Activated CD4-positive, CD25-positive, alpha-beta regulatory T cell (primary cell): ENCODE measurements around the gene SLC6A12.
"Not testable (repeated sequence)": the region's sequence is repeated elsewhere in the genome, so short reads cannot be mapped to it uniquely, and the experiment has no call there.

Experiments used
- DNase-seq, 4 experiments: peaks; one replicate each; lab custom pipeline; 2025; lab: John Stamatoyannopoulos, UW

The SLC6A12 gene

DNA sequence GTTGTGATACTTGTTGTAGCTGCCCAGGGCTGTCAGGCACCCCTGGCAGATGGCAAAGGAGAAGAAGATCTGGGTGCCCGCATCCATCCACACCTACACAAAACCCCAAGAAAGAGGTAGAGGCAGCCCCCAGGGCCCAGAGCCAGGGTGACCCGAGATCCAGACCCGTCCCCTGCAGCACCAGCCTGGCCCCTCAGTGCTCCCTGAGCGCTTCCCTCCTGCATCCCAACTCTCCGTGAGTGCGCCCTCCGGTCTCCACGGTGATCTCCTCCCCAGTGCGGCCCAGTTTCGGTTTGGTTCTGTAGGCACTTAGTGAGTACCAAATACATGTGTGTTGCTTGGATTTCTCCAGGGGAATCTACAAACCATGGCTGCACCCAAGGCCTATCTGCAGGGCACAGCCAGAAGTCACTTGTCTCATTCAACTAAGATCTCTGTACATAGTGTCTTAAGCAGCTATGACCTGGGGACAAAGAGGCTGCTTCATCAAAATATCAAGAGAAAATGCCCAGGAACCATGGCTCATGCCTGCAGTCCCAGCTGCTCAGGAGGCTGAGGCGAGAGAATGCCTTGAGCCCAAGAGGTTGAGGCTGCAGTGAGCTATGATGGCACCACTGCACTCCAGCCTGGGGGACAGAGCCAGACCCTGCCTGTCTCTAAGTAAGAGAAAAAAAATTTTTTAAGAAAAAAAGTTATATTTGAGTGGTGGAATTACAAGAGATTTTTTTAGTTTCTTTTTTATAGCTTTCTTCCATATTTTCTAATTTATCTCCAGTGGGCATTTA is 15.9 kb downstream of the SLC6A12 start:
- no peak for DNase-seq

GRCh38 chr12:197347-197746 is 16.6 kb downstream of the SLC6A12 start:
- no peak for DNase-seq

- DNase-seq = no peak
Measured at GRCh38 chr12:196436-196835, 17.5 kb downstream of the SLC6A12 start.

DNA sequence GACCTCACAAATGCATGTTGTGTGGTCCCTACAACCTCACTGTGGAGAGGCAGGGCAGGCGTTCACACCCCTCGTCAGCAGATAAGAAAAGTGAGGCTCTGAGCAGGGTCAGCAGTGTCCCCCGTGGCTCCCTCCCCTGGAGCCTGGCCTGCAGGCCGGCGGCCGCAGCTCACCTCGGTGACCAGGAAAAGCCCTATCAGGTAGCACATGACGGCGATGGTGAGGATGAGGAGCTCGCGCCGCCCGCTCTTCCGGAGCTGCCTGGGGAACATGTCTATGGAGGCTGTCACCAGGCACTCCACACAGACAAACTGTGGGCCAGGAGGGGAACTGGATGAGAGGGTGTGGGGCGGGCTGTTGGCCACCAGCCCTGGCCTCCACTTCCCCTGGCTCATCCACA is 18.0 kb downstream of the SLC6A12 start:
- DNase-seq = no peak

GRCh38 chr12:195156-195555 is 18.8 kb downstream of the SLC6A12 start:
- no peak for DNase-seq

GRCh38 chr12:194276-194675 is 19.7 kb downstream of the SLC6A12 start:
- no peak for DNase-seq

DNA sequence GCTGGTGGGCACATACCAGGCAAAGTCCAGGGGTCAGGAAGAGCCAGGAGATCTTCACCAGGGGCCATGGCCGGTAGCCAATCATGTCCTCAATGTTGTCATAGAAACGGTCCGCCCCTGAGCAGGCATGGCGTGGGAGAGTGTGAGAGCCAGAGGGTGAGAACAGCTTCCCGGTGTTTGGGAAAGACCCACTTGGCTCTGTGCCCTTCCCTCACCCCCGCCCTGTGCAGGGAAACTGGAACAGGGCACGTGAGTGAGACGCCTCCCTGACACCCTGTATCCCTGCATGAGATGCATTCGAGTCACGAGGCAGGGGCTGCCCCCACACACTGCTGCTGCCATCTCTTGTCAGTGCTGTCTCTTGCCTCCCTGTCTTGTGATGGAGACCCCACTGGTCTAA is 20.7 kb downstream of the SLC6A12 start:
- no peak for DNase-seq

GRCh38 chr12:191541-191940 is 22.4 kb downstream of the SLC6A12 start:
- DNase-seq = no peak

DNA sequence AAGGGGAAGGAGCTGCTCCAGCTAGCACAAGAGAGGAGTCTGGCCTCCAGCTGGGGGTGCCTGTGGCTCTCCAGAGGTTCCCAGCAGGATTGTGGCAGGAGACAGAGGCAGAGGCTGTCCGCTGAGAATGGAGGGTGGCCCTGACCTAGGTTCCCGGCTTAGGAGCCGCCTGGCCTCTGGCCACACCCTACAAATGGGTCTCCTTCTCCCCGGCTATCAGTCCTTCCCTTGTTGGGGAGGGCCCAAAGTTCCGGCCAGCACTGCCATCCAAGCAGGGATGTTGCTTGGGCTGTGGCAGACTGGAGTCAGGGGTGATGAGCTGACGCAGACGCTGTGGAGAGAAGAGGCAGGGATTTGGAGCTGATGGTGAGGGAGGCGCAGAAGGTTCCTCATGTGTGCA is 23.1 kb downstream of the SLC6A12 start:
- DNase-seq = no peak

DNA sequence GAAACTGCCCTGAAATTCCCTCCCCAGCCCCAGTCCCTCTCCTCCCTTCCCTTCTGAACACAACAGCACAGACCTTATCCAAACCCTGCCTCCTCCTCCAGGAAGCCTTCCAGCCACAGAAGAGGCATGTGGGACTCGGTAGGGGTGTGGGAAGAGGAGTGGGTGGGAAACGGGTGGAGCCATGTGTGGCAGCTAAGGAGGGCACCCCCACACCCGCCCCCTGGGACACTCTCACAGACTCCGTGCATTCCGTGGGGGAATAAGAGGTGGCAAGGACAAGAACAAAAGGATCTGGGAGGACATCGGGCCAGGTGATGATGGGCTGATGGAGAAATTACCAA is 24.4 kb downstream of the SLC6A12 start:
- no peak for DNase-seq

DNA sequence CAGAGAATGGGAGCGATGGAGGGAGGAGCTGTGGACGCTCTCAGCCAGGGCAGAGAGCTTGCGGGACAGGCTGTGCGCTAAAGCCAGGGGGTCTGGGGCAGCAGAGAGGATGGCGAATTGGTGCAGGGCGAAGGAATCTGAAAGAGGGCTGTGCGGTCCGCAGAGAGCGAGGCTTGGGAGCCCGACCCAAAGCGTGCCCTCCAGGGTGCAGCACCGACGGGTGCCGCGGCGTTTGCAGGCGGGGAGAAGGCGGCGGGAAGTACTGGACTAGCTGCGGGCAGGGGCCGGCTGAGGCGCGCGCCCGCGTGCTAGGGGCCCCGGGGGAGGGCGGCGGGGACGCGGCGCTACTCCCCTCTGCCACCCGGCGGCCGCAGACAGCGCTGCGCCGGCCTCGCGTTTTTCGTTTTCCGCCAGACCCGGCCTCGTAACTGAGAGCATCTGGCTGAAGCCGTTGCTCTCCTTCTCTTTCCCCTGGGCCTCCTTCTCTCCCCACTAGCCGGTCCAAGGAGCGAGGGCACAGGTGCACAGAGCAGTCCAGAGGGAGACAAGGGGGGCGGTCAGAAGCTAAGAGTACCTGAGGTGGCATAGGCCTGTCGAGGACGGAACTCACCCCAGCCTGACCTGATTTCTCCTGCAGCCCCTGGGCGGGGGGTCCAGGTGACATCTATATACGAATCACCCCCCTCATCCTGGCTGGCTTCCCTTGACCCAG is 24.9 kb downstream of the SLC6A12 start:
- DNase-seq = no peak

DNA sequence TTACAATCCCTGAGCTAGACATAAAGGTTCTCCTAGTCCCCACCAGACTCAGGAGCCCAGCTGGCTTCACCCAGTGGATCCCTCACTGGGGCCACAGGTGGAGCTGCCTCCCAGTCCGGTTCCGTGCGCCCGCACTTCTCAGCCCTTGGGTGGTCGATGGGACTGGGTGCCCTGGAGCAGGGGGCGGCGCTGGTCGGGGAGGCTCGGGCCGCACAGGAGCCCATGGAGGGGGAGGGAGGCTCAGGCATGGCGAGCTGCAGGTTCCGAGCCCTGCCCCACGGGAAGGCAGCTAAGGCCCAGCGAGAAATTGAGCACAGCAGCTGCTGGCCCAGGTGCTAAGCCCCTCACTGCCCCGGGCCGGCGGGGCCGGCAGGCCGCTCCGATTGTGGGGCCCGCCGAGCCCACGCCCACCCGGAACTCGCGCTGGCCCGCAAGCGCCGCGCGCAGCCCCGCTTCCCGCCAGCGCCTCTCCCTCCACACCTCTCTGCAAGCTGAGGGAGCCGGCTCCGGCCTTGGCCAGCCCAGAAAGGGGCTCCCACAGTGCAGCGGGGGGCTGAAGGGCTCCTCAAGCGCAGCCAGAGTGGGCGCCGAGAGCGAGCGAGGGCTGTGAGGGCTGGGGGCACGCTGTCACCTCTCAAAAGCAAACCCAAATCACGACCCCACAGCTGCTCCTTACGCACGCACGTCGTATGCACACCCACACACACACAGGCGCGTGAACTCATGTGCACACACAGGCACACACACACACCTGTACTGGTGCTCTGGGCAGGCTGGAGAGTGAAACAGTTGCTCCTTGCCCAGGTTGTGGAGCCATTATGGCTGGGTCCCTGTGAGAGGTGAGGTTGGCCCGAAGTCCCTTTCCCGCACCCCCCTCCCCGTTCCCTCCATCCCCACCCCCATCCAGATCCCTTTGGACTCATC is 25.7 kb downstream of the SLC6A12 start:
- not testable (repeated sequence) for DNase-seq

GRCh38 chr12:186006-186625 is 27.8 kb downstream of the SLC6A12 start:
- DNase-seq = no peak

GRCh38 chr12:185576-185955 is 28.4 kb downstream of the SLC6A12 start:
- DNase-seq = no peak

DNA sequence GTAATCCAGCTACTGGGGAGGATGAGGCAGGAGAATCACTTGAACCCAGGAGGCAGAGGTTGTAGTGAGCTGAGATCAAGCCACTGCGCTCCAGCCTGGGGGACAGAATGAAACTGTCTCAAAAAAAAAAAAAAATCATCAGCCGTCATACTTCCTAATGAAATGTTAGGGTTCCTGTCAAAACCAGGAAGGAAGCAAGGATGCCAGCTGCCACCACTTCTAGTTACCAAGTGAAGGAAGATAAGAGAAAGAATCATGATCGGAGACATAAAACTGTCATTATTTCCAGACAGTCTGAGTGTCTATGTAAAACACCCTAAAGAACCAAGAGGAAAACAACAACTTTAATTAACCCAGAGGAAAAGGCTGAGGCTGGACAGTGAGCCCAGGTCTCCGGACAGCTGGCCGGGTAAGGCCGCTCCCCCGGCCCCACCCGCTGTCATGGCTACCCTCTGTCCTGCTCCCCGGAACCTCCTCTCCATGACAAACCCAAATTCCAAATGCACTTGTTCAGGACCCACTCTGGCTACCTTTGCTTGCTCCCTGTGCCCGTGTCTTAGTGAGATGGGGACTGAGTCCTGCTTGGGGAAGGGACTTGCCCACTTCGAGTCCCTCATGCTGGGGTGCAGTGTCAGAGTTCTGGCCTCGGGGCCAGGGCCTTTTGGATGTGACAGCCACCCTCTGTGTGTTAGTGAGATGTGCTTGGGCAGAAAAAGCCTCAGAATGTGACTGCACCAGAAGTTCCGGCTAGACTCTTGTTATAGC is 29.0 kb downstream of the SLC6A12 start:
- DNase-seq = no peak

DNA sequence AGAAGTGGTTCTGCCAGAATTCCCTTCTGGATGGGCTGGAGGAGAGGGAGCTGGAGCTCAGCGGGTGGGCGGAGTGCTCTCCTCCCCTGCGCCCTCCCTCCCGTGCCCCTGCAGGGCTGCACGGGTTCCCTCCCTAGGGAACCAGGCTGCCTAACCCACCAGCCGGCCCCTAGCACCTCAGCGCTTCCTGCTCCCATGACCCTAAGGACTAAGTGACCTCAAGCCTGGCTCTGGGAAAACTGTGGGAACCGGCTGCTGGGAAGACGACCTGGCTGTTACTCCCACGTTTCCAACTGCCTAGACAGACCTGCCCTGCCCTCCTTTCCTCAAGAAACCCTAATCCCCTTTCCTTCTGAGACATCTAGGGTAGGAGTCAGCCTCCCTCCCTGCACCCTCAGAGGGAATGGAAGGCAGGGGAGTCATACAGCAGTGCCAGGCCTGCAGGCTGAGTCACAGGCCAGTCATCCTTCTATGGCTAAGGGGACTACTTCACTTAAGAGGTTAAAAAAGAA is 31.5 kb downstream of the SLC6A12 start:
- DNase-seq = no peak

GRCh38 chr12:181921-182320 is 32.0 kb downstream of the SLC6A12 start:
- DNase-seq = no peak

DNA sequence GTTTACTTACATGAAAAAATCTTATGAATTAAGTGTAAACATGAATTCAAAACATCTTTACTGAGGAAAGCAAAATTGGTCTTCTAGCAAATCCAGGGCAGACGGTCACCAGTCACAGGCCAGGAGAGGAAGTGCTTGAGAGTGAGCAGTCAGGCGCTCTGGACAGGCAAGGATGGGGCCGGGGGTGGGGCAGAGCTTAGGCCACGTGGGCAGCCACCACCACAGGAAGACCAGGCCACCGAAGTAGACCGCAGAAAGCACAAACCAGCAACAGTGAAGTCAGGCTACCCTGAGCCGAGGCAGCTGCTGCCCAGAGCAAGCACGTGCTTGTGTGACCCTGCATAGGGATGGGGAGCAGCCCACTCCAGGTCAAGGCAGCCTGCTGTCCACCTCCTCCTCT is 33.5 kb downstream of the SLC6A12 start:
- no peak for DNase-seq

DNA sequence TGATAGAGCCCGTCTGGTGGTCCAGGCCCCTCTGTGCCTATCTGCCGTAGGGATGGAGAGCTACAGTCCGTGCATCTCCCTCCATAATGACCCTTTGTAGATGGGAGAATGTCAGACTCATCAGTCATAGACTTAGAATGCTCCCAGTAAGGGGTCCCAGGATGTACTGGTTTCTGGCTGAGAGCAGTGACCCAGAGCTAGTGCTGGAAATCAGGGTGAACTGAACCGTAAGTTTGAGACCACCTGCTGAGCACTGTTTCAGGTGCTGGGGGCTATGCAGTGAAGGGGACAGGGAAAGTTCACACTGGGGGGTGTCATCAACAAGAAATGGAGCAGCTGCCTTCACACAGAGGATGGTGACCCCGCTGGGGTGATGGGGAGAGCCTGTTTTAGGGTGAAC is 34.1 kb downstream of the SLC6A12 start:
- no peak for DNase-seq

DNA sequence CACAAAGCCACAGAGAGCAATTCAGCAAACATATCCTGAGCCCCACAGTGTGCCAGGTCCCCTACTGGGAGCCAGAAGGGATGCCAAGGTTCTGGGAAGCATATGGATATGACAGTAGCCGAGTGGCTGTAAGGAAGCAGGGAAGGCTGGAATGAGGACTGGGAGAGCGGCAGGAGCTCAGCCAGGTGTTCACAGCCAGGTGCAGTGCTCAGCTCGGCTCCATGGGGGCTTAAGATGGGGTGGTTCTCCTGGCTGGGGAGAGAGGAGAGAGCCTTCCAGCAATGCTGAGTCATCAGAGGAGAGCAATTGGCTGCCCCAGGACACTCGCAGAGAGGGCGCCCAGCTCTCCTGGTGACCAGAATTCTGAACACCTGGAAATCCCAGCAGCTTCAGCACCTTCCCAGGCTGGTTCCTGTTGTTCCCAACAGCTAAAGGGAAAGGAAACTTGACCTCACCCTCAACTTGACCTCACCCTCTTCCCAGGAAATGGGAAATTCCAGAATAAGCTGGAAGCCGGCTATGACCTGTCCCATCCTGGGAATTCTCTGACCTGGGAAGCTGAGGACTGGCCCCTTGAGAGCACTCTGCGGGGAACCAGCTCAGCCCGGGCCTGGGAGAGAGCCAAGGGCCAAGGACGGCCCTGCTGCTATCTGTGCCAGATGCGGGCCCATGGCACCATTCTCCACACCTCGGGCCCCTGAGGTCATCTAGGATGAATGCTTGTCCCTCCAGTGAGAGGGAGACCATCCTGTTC is 34.6 kb downstream of the SLC6A12 start:
- no peak for DNase-seq

DNA sequence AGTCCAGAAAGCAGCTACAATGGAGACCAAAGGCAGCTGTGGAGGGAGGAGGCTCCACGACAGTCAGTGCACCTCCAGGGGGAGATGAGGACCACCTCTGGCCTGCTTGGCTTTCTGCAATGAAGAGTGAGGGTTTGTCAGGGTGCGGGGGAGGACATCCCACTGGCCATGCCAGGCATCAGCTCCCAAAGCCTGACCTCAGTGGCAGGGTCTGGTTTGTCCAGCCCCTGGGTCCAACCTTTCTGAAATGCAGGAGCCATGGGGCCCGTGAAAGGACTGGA is 35.2 kb downstream of the SLC6A12 start:
- no peak for DNase-seq
